Activated B cell treated with CpG ODN at 0.5 μM for 24 hours (primary cell): ENCODE measurements around the gene EHD2. TPM values are rescaled to one million over a fixed set of nuclear protein-coding genes. Genes with fewer than 3 reads are reported as not detected.
A peak's percentile ranks its signal among the peaks of the same experiment; 100 is the strongest.
"Not testable (repeated sequence)": the region's sequence is repeated elsewhere in the genome, so short reads cannot be mapped to it uniquely, and the experiment has no call there.

Experiments
- ATAC-seq: fragments of 200-7000 bp; cut with Tn5 transposase; one replicate; pipeline ENCODE4 v1.10.0; 2021; ENCODE audit warnings: low read depth, mild to moderate bottlenecking, moderate library complexity
- CTCF ChIA-PET: fragments of 350-600 bp; sonication (Branson Sonifier 250); formaldehyde crosslinking; loops from one replicate; lab custom pipeline; 2021; ENCODE audit warnings: antibody characterized with exemption; lab: Charles Lee
- POLR2A ChIA-PET: fragments of 350-600 bp; sonication (Branson Sonifier 250); formaldehyde crosslinking; loops from one replicate; lab custom pipeline; 2021; ENCODE audit warnings: antibody characterized with exemption; lab: Charles Lee
- DNase-seq: peaks from one replicate; pipeline ENCODE4 v3.0.0; 2022
- H3K27ac Mint-ChIP-seq: one replicate; pipeline ENCODE4 v1.8.0; 2020; ENCODE audit warnings: mixed read lengths
- H3K27me3 Mint-ChIP-seq: one replicate; pipeline ENCODE4 v1.8.0; 2021; ENCODE audit warnings: mixed read lengths
- H3K36me3 Mint-ChIP-seq: one replicate; pipeline ENCODE4 v1.8.0; 2021; ENCODE audit warnings: low read depth, mixed read lengths
- H3K4me1 Mint-ChIP-seq: one replicate; pipeline ENCODE4 v1.8.0; 2021; ENCODE audit warnings: mixed read lengths
- H3K4me3 Mint-ChIP-seq: one replicate; pipeline ENCODE4 v1.8.0; 2020; ENCODE audit warnings: mild to moderate bottlenecking, mixed read lengths
- H3K9me3 Mint-ChIP-seq: one replicate; pipeline ENCODE4 v1.8.0; 2020; ENCODE audit warnings: mixed read lengths
- CTCF ChIP-seq: fragments of 200-600 bp; IDR thresholded peaks from one replicate; pipeline ENCODE4 v1.8.0; 2022; ENCODE audit warnings: antibody characterized with exemption, mild to moderate bottlenecking
- intact Hi-C: fragments of 100-400 bp; cut with micrococcal nuclease; formaldehyde crosslinking; loops from one replicate; pipeline ENCODE4 v1.15.1; 2024
- total RNA-seq: library from RNA; stranded (reverse); gene quantifications from 2 replicates; pipeline ENCODE4 v1.2.3, GENCODE V29; 2022

EHD2 gene
- total RNA-seq, 1 donor from 2014 or later = not detected

- intact Hi-C loops = no loop called here
- H3K4me3 Mint-ChIP-seq = no peak overlapping the region
- CTCF ChIA-PET = no interaction called here
- H3K27ac Mint-ChIP-seq = no peak overlapping the region
- no peak for DNase-seq
- peaks cover 17% of the 10 kb centered on the region for H3K4me1 Mint-ChIP-seq
- H3K36me3 Mint-ChIP-seq = peaks cover 8% of the 10 kb centered on the region
- H3K9me3 Mint-ChIP-seq = no peaks in the 10 kb centered on the region
- H3K27me3 Mint-ChIP-seq = no peaks in the 10 kb centered on the region
- no peak for TF ChIP-seq CTCF
- ATAC-seq = no peak
- POLR2A ChIA-PET = no interaction called here
These were observed 63.3 kb downstream of the EHD2 start for GRCh38 chr19:47776568-47776967.

GRCh38 chr19:47777245-47778048 lies 64.2 kb downstream of the EHD2 start:
- ATAC-seq, H3K27me3 Mint-ChIP-seq, CTCF ChIA-PET, H3K9me3 Mint-ChIP-seq, H3K27ac Mint-ChIP-seq, DNase-seq: not testable (repeated sequence)
- POLR2A ChIA-PET = interaction anchor here (0.7 kb wide), 1 partner anchor 32 kb away, joined by 4 read pairs; the partner anchor contains the start of gene NOP53
- peaks cover 17% of the 10 kb centered on the region for H3K4me1 Mint-ChIP-seq
- peak overlapping the region; percentile 95 for H3K4me3 Mint-ChIP-seq
- peaks cover 16% of the 10 kb centered on the region for H3K36me3 Mint-ChIP-seq
- intact Hi-C loops = loop anchor here (1.0 kb wide), 1 partner anchor 32 kb away; the partner anchor contains the start of gene NOP53

GRCh38 chr19:47778049-47778953 lies 65.1 kb downstream of the EHD2 start, which contains the start of gene SELENOW:
Gene SELENOW, plus strand, starts transcription at chr19:47778703. Its CDS starts 83 bp downstream, at chr19:47778786.
- peak within 1 kb of the TSS; percentile 91 for H3K27ac Mint-ChIP-seq
- peak within 1 kb of the TSS; percentile 95 for H3K4me3 Mint-ChIP-seq
- peaks cover 21% of the 10 kb centered on the region for H3K36me3 Mint-ChIP-seq
- H3K27me3 Mint-ChIP-seq = no peaks in the 10 kb centered on the region
- peaks cover 17% of the 10 kb centered on the region for H3K4me1 Mint-ChIP-seq
- TF ChIP-seq CTCF = no peak
- peak; percentile 81 for DNase-seq
- ChIA-PET CTCF (interaction anchor here (0.5 kb wide), 1 partner anchor 12 kb away, joined by 3 read pairs; no protein-coding TSS in a partner anchor), POLR2A (interaction anchor here (0.6 to 0.7 kb wide), 2 partner anchors 33 to 1756 kb away, joined by 3 to 4 read pairs; partner anchors contain the start of gene NOP53)
- no peaks in the 10 kb centered on the region for H3K9me3 Mint-ChIP-seq
- intact Hi-C loops = loop anchor here (1.0 kb wide), 1 partner anchor 33 kb away; the partner anchor contains the start of gene NOP53
- ATAC-seq = peak; percentile 96

GRCh38 chr19:47778954-47779351 lies 65.7 kb downstream of the EHD2 start:
- intact Hi-C loops = loop anchor here (1.0 kb wide), 1 partner anchor 34 kb away; the partner anchor contains the start of gene NOP53
- TF ChIP-seq CTCF = no peak
- Mint-ChIP-seq H3K36me3 (peaks cover 25% of the 10 kb centered on the region), H3K4me3 (peak overlapping the region; percentile 95), H3K9me3 (no peaks in the 10 kb centered on the region), H3K27me3 (no peaks in the 10 kb centered on the region), H3K4me1 (peaks cover 17% of the 10 kb centered on the region), H3K27ac (peak overlapping the region; percentile 91)
- DNase-seq = no peak
- CTCF ChIA-PET = no interaction called here
- ATAC-seq = peak; percentile 5
- POLR2A ChIA-PET = interaction anchor here (0.6 kb wide), 1 partner anchor 1756 kb away, joined by 3 read pairs; no protein-coding TSS in a partner anchor

GRCh38 chr19:47779524-47780214 lies 66.4 kb downstream of the EHD2 start:
- H3K27ac Mint-ChIP-seq = peak overlapping the region; percentile 91
- no peaks in the 10 kb centered on the region for H3K9me3 Mint-ChIP-seq
- POLR2A ChIA-PET = no interaction called here
- H3K4me3 Mint-ChIP-seq = peak overlapping the region; percentile 95
- DNase-seq (no peak), ATAC-seq (no peak)
- TF ChIP-seq CTCF = no peak
- H3K36me3 Mint-ChIP-seq = peaks cover 33% of the 10 kb centered on the region
- H3K27me3 Mint-ChIP-seq = no peaks in the 10 kb centered on the region
- intact Hi-C loops = no loop called here
- H3K4me1 Mint-ChIP-seq = peaks cover 17% of the 10 kb centered on the region
- CTCF ChIA-PET = no interaction called here
